NCI-H2029 (cell line): ENCODE results near the gene SNX33.

Experiments used
- DNase-seq: peaks from one replicate; lab custom pipeline; 2025; lab: John Stamatoyannopoulos, UW

The SNX33 gene

GRCh38 chr15:75641603-75642002, 6.1 kb upstream of the SNX33 start:
- DNase-seq: peak; percentile 36

GRCh38 chr15:75644376-75644775, 3.3 kb upstream of the SNX33 start:
- no peak for DNase-seq

GRCh38 chr15:75646112-75646943, 1.4 kb upstream of the SNX33 start:
- no peak for DNase-seq

GRCh38 chr15:75646944-75647364, 758 bp upstream of the SNX33 start:
- DNase-seq: no peak

GRCh38 chr15:75648156-75649000, 666 bp downstream of the SNX33 start:
- no peak for DNase-seq

GRCh38 chr15:75649045-75649761, 1.5 kb downstream of the SNX33 start:
- DNase-seq: no peak

GRCh38 chr15:75649848-75650247, 2.1 kb downstream of the SNX33 start:
- DNase-seq: no peak

GRCh38 chr15:75650908-75651809, 3.4 kb downstream of the SNX33 start:
- DNase-seq: no peak

- no peak for DNase-seq
Observed at GRCh38 chr15:75651810-75652543, 4.3 kb downstream of the SNX33 start.

GRCh38 chr15:75653347-75653913, 5.7 kb downstream of the SNX33 start:
- DNase-seq: no peak

- no peak for DNase-seq
Observed at GRCh38 chr15:75654201-75654907, 6.6 kb downstream of the SNX33 start.

- DNase-seq: peak; percentile 50
Observed at GRCh38 chr15:75655931-75656330, 8.2 kb downstream of the SNX33 start.

- no peak for DNase-seq
Observed at GRCh38 chr15:75656331-75656730, 8.6 kb downstream of the SNX33 start.

GRCh38 chr15:75656813-75657212, 9.1 kb downstream of the SNX33 start:
- DNase-seq: no peak

GRCh38 chr15:75659141-75659771, 11.5 kb downstream of the SNX33 start:
- DNase-seq: no peak

- DNase-seq: peak; percentile 19
Observed at GRCh38 chr15:75659928-75660645, 12.4 kb downstream of the SNX33 start.

- DNase-seq: no peak
Observed at GRCh38 chr15:75661100-75661755, 13.5 kb downstream of the SNX33 start.

- no peak for DNase-seq
Observed at GRCh38 chr15:75661756-75662140, 14.0 kb downstream of the SNX33 start.
